WERI-Rb-1 (cell line): ENCODE measurements around the gene IRF6.

ENCODE experiments used
- DNase-seq: peaks from one replicate; pipeline ENCODE4 v3.0.0-alpha.2; 2020
- H3K27ac ChIP-seq: fragments of 250-450 bp; sonication (Bioruptor Pico); 2 replicates; pipeline ENCODE4 v1.5.1; 2020; ENCODE audit warnings: mild to moderate bottlenecking, moderate library complexity
- H3K27me3 ChIP-seq: fragments of 250-450 bp; sonication (Bioruptor Pico); 2 replicates; pipeline ENCODE4 v1.5.1; 2021; ENCODE audit warnings: mild to moderate bottlenecking, low read depth, moderate library complexity; ENCODE audit not compliant: insufficient read depth, severe bottlenecking
- H3K36me3 ChIP-seq: fragments of 250-450 bp; sonication (Bioruptor Pico); 2 replicates; pipeline ENCODE4 v1.5.1; 2020; ENCODE audit warnings: mild to moderate bottlenecking, moderate library complexity
- H3K4me3 ChIP-seq: 2 replicates; pipeline ENCODE4 v1.5.1; 2011; ENCODE audit warnings: low read depth, mild to moderate bottlenecking, control low read depth, low read length
- H3K9me3 ChIP-seq: fragments of 250-450 bp; sonication (Bioruptor Pico); 2 replicates; pipeline ENCODE4 v1.5.1; 2021; ENCODE audit warnings: mild to moderate bottlenecking, moderate library complexity; ENCODE audit not compliant: severe bottlenecking
- TF ChIP-seq, protein P1 (sequence below): IDR thresholded peaks from 2 replicates; pipeline ENCODE4 v1.5.1; 2011; ENCODE audit warnings: low read depth, mild to moderate bottlenecking, control low read depth, inconsistent platforms, low read length

The IRF6 gene

GRCh38 chr1:209761011-209761635, 44.8 kb downstream of the IRF6 start:
- no peak for DNase-seq

DNA sequence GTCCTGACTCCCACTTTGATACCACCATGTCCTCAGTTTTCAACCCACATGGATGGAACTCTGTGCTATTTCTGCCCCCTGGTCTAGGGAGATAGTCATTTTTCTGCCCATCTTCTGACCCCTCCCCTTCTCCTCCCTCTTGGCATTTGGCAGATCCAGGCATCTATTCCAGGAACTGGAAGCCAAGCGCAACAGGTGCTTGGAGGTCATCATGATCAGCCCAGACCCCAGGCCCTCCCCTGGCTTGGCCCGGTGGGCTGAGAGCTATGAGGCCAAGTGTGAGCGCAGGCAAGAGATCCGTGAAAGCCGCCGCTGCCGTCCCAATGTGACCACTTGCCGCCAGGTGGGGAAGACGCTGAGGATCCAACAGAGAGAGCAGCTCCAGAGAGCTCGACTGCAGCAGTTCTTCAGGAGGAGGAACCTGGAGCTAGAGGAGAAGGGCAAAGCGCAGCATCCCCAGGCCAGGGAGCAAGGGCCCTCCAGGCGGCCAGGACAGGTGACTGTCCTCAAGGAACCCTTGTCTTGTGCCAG, 46.0 kb downstream of the IRF6 start:
- H3K4me3 ChIP-seq = no peak overlapping the region
- TF ChIP-seq, protein P1, sequence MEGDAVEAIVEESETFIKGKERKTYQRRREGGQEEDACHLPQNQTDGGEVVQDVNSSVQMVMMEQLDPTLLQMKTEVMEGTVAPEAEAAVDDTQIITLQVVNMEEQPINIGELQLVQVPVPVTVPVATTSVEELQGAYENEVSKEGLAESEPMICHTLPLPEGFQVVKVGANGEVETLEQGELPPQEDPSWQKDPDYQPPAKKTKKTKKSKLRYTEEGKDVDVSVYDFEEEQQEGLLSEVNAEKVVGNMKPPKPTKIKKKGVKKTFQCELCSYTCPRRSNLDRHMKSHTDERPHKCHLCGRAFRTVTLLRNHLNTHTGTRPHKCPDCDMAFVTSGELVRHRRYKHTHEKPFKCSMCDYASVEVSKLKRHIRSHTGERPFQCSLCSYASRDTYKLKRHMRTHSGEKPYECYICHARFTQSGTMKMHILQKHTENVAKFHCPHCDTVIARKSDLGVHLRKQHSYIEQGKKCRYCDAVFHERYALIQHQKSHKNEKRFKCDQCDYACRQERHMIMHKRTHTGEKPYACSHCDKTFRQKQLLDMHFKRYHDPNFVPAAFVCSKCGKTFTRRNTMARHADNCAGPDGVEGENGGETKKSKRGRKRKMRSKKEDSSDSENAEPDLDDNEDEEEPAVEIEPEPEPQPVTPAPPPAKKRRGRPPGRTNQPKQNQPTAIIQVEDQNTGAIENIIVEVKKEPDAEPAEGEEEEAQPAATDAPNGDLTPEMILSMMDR = no peak
- no peaks in the 10 kb centered on the region for H3K36me3 ChIP-seq
- DNase-seq = no peak
- no peak overlapping the region for H3K27ac ChIP-seq
- peaks cover 2% of the 10 kb centered on the region for H3K27me3 ChIP-seq
- H3K9me3 ChIP-seq = no peaks in the 10 kb centered on the region

More at GRCh38 chr1:209761011-209761635, 44.8 kb downstream of the IRF6 start:
- TF ChIP-seq, protein P1 = no peak
- Histone ChIP-seq H3K36me3 (no peaks in the 10 kb centered on the region), H3K27me3 (peaks cover 2% of the 10 kb centered on the region), H3K4me3 (no peak overlapping the region), H3K9me3 (no peaks in the 10 kb centered on the region), H3K27ac (no peak overlapping the region)

- Histone ChIP-seq H3K36me3 (no peaks in the 10 kb centered on the region), H3K27me3 (peaks cover 2% of the 10 kb centered on the region), H3K4me3 (no peak overlapping the region), H3K27ac (no peak overlapping the region), H3K9me3 (no peaks in the 10 kb centered on the region)
- TF ChIP-seq, protein P1 = no peak
- DNase-seq = no peak
Measured at GRCh38 chr1:209758400-209758799, 47.5 kb downstream of the IRF6 start.

GRCh38 chr1:209756615-209757445, 49.1 kb downstream of the IRF6 start:
- TF ChIP-seq, protein P1 = no peak
- H3K9me3 ChIP-seq = no peaks in the 10 kb centered on the region
- peaks cover 2% of the 10 kb centered on the region for H3K27me3 ChIP-seq
- no peaks in the 10 kb centered on the region for H3K36me3 ChIP-seq
- H3K27ac ChIP-seq = no peak overlapping the region
- no peak overlapping the region for H3K4me3 ChIP-seq
- no peak for DNase-seq

- H3K27ac ChIP-seq = no peak within 1 kb of the TSS
- no peak within 1 kb of the TSS for H3K4me3 ChIP-seq
- H3K27me3 ChIP-seq = peaks cover 2% of the 10 kb centered on the region
- no peaks in the 10 kb centered on the region for H3K36me3 ChIP-seq
- TF ChIP-seq, protein P1 = no peak
- DNase-seq = no peak
- no peaks in the 10 kb centered on the region for H3K9me3 ChIP-seq
Measured at GRCh38 chr1:209755926-209756614, 49.9 kb downstream of the IRF6 start, which contains the start of gene TRAF3IP3. Gene TRAF3IP3, plus strand, starts transcription at chr1:209756053. Its CDS starts 3,987 bp downstream, at chr1:209760040.
